ENCODE measurements around the gene ZNF740.

DNA sequence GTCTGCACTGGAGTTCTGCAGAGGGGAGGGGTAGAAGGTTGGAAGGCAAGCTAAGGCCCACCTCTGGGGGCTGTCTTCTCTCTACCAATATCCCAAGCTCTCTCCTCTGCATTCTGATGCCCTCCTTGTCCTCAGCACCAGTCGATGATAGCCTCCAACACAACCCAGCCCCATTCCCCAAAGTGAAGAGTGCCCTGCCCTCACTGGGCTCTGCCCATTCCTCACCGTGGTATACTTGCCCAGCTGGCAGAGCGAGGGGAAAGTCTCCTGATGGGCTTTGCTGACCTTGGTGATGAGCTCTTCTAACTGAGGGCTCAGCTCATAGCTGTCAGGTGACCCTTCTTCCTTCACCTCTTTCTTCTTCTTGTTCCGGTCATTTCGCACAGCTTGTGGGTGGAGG, 33.7 kb downstream of the ZNF740 start:
- TF ChIP-seq CTCF (IDR thresholded peaks at IDR 0.05; ENCODE audit: low read depth, low read length, poor library complexity, severe bottlenecking) (no peak), EZH2phosphoT487 (IDR thresholded peaks at IDR 0.05; ENCODE audit: borderline replicate concordance, low read length) (no peak)

Measured in DOHH2 (cell line).